Subcutaneous adipose tissue (tissue), 4 donors: ENCODE measurements around the gene ENKUR. TPM values are rescaled to one million over a fixed set of nuclear protein-coding genes. Genes with fewer than 3 reads are reported as not detected.

ENCODE experiments used
- CTCF ChIP-seq: fragments of 450-650 bp; IDR thresholded peaks from one replicate; pipeline ENCODE4 v1.5.1; 2016; ENCODE audit warnings: low read depth, mild to moderate bottlenecking, control low read depth, antibody characterized with exemption, moderate library complexity
- small RNA-seq: library from RNA; depleted of rRNA; stranded (forward); fragments of <200 nt; gene quantifications from one replicate; pipeline ENCODE3, GENCODE V24; 2016
- total RNA-seq, 4 donors: library from RNA; depleted of rRNA; stranded (reverse); fragments of >200 nt; gene quantifications; one replicate each; pipeline ENCODE4 v1.1.0, GENCODE V29; 2016

ENKUR gene
- total RNA-seq, 4 donors from 2014 or later: 0.17 TPM; not detected in 3

- no peak for TF ChIP-seq CTCF
Observed at GRCh38 chr10:24944512-24945255, 71.3 kb downstream of the ENKUR start.

DNA sequence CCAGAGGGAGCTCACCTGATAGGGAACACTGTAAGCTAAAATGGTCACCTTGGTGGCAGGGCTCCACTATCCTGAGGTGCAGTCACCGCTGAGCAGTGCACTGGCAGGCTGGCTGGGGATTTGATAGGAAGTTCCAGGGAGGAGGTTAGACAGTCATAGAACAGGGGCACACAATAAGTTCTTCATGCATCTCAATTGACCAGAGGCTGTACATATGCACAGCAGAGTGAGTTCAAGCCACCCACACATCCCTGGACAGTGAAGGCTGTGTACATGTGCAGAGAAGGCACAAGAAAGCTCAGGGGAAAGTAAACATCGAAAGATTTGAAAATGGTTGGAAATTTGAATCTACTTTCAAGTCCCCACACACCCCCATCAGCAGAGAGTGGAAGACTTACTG, 77.4 kb downstream of the ENKUR start:
- TF ChIP-seq CTCF: no peak

- no peak for TF ChIP-seq CTCF
Observed at GRCh38 chr10:24938076-24938475, 77.9 kb downstream of the ENKUR start.

DNA sequence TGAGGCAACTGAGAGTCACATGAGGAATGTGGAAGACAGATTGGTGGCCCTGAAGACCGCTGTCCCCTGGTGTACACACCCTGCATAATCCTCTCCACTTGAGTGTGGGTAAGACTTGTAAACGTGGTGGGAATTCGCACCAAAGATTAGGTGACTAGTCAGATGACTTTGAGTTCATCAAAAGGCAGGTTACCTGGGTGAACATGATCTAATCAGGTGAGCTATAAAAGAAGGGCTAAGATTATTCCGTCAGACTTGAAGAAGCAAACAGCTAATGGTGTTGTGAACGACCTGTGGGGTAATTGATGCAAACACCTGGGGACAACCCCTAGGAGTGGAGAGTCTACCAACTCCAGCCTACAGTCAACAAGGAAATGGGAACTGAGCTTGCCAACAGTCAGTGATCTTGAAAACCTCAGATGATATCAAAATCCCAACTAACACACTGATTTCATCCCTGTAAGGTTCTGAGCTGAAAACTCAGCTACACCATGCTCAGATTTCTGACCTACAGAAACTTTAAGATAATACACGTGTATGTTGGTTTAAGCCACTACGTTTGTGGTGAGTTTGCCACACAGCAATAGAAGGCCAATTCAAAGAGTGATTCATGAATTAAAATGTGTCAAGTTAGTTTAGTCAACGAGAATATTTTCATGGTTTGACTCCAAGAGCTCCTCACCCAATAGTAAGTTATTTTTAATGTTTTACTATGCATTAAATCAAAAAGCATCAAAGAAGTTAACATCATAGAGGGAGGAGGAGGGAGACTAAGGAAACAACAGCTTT, 80.3 kb downstream of the ENKUR start:
- TF ChIP-seq CTCF: no peak

Small RNAs within 50 kb of the gene (small RNA-seq; reads per million reads assigned to genes)
- not detected for gene AL512598.1

Other genes with a start within 250 kb of the ENKUR start
- 1 to 10 TPM; 2.4 to 2.8 (median 2.7) TPM for gene PRTFDC1, start 63.6 kb downstream of the ENKUR start, total RNA-seq
- gene THNSL1, start 454 bp upstream of the ENKUR start, total RNA-seq: 1 to 10 TPM; 1.3 to 2.1 (median 1.6) TPM
- gene GPR158, start 158.8 kb upstream of the ENKUR start, total RNA-seq: 1 to 10 TPM in 1 of 4 donors, under 1 TPM in 2, not detected in 1; 0.16 to 1.1 (median 0.17) TPM